ENCODE results near the gene ZC3H18.

GRCh38 chr16:88545781-88546180 lies 24.4 kb upstream of the ZC3H18 start:
- TF ChIP-seq CTCF (IDR thresholded peaks at IDR 0.05) (no peak), POLR2AphosphoS5 (IDR thresholded peaks at IDR 0.05) (no peak), POLR2A (IDR thresholded peaks at IDR 0.05) (no peak), EP300 (IDR thresholded peaks at IDR 0.05) (no peak)

Data from stomach (tissue), 4 donors.